ENCODE data around the gene WDFY2.

Gene WDFY2

DNA sequence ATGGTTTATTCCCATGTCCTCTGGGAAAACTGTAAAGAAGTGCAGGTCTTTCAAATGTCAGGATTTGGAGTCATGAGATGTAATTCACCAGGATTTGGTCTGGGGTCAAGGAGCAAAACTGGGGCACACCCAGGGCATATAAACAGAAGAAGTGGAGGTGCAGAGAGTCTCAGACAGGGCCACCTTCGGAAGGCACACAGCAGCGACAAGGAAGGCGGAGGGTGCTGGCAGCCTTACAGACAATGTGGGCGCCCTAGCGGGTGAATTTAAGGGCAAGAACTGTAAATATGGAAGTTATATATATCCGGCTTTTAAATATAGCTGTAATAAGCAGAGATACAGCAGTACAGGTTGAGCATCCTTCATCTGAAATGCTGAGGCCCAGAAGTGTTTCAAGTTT is 188.5 kb downstream of the WDFY2 start:
- no peak for DNase-seq

DNA sequence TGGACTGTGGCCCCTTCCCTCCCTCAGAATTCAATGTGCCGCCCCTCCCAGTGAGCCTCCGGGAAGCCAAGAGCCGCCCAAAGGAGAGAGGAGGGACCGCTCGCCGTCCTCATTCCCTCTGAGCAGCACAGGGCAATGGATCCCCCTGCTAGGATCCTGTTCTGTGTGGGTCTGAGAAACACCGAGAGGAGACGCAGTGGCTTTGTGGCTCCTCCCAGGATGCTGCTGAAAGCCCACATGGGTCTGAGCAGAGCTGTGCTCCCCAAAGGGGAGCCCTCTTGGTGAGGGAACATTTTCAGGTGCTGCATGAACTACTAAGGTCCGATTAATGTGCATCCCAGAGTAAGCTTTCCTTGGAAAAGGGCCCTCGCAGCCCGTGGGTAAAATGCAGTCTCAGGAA is 189.3 kb downstream of the WDFY2 start:
- DNase-seq = no peak

DNA sequence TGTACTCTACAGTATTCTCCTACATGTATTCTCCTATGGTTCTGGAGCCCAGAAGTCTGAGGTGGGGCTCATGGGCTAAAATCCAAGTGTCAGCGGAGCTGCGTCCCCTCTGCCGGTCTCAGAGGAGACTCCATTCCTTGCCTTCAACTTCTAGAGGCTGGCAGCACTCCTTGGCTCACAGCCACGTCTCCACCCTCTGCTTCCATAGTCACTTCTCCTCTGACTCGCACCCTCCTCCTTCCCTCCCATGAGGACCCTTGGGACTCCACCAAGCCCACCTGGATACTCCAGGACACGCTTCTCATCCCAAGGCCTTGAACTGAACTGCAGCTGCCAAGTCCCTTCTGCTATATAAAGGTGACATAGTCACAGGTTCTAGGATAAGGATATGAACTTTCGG is 191.9 kb downstream of the WDFY2 start:
- DNase-seq = no peak

DNA sequence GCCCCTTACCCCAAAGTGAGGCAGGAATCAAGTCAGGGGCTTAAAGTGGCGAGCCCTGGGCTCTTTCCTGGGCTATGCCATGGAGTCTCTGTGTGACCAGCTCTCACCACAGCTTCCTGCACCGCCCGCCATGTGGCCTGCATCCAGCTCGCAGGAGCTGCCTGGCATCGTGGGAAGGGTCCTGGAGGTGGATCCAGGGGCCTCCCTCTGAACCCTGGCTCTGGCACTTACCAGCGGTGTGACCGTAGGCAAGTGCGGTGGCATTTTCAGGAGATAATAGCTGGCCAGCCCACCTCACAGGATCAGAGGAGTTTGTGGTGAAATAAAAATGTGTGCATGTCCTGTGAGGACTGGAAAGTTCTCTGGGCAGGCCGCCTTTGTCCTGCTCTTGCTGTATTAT is 193.7 kb downstream of the WDFY2 start:
- no peak for DNase-seq

DNA sequence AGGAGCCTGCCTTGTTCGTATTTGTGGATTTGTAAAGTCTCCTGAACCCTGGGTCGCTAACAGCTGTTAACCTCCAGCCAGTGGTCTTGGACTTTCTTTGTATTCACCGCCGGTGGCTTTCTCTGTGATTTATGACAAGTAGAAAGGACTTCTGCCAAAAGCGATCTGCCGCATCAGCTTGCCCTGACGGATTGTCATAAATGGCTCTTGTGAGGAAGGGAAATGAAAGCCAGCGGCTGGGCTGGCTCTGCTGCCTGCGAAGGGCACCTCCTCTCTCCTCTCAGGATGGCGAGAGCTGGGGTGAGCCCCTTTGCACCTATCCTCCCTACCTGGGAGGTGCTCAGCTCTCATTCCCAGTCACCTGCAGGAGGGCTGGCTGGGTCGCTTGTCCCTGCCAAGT is 194.1 kb downstream of the WDFY2 start:
- peak in 1 of 3 donors; percentile 25 for DNase-seq

DNA sequence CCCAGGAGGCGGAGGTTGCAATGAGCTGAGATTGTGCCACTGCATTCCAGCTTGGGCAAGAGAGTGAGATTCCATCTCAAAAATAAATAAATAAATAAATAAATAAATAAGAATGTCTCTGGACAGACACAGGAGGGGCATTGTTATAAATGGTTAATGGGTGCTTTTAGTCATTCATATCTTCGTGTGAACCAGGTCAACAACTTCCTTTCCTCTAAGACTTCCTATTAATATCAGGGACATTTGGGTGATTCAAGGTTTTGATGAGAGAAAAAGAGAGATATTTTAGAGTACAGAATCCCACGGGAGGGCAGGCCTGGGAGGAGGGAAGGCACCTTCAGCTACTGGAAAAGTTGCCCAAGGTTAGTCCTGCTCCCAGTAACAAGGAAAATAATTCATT is 195.8 kb downstream of the WDFY2 start:
- DNase-seq = no peak

DNA sequence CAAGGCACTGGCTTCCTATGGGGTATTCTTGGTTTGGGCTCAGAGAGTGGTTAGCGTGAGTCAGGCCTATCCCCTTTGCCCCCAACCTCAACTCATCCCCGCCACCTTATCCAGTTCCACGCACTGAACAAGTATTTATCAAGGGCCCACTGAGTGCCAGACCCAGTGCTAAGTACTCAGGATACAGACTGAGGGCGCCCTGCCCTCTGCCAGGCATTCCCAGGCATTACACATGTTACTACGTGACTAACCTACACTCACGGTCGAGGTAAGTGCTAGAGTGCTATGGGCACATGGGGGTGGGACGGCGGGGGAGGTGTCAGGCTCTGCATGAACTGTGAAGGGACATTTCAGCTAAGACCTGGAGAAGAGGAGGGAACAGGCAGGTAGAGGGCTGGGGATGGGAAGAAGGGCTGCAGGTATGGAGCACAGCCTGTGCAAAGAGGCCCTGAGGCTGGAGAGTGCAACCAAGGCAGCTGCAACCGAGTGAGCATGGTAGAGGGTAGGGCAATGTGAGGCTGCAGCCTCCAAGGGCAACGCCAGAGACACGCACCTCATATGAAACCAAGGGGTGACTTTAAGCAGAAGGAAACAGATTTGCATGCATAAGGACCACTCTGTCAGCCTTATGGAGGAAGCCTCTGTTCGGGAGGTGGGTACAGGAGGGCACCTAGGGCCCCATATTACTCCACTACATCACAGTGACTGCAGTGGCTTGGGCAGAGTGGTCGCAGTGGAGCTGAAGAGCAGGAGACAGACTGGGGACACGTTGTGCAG is 197.2 kb downstream of the WDFY2 start:
- no peak for DNase-seq

DNA sequence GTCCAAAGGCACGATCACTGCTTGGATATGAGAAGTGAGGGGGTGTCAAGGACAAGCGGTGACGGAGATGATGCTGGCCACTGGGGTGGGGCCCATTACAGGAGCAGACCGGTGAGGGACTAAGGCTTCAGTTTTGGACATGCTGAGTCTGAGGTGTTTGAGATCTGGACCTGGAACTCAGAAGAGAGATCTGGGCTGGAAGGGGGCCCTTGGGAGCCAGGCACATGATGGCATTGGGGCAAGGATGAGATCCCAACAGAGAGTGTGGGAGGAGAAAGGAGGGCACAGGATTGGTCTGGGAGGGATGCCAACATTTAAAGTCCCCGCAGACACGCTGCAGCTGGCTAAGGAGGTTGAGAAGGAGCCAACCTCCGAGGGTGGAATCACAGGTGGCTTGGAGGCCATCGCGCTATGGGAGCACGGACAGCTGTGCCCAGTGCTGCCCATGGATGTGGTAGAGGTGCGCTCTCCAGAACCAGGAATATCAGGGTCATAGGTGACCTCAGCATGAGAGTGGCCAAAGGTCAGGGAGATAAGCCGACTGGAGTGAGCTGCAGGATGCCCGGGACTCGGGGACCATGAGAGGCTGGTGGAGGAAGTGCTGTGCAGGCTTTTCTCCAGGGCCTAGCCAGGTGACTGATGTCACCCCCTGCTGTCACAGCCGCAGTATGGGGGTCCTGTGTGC is 197.9 kb downstream of the WDFY2 start:
- no peak for DNase-seq

DNA sequence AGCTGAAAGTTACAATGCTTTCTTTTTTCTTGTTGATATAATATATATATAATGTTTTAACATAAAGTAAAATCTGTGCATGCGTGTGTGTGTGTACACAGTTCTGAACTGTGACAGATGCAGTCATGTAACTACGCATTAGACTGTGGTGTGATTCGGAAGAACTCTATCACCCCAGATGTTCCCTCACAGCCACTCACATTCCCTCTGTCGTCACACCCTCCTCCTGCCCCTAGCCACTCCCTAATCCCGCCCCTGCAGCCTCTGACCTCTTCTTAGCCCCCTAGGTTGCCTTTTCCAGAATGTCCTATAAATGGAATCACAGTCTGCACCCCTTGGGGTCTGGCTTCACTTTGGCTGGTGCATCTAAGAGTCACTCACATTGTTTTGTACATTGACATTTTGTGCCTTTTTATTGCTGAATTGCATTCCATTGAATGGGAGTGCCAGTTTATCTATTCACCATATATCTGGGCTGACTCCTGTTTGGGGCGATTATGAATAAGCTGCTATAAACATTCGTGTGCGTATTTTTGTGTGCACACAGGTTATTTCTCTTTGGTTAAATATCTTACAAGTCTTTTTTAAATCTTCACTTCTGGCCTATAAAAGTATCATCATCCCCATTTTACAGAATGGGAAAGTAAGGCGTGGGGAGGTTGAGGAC is 199.3 kb downstream of the WDFY2 start:
- no peak for DNase-seq

DNA sequence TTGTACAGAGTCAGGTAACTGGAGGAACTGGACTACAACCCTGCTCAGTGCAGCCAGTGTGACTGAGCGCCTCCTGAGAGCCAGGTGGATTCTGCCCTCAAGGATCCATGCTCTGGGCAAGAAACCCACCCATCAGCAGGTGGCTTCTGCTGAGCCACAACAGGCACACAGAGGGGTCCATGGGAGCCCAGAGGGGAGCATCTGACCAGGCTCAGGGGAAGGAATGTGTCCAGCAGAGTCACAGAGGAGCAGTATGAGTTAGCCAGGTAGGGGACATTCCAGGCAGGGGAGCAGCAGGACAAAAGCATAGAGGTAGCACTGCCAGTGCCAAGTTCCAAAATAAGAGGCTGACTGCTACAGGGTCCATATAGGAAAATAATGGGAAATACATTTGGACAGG is 199.8 kb downstream of the WDFY2 start:
- DNase-seq = no peak

DNA sequence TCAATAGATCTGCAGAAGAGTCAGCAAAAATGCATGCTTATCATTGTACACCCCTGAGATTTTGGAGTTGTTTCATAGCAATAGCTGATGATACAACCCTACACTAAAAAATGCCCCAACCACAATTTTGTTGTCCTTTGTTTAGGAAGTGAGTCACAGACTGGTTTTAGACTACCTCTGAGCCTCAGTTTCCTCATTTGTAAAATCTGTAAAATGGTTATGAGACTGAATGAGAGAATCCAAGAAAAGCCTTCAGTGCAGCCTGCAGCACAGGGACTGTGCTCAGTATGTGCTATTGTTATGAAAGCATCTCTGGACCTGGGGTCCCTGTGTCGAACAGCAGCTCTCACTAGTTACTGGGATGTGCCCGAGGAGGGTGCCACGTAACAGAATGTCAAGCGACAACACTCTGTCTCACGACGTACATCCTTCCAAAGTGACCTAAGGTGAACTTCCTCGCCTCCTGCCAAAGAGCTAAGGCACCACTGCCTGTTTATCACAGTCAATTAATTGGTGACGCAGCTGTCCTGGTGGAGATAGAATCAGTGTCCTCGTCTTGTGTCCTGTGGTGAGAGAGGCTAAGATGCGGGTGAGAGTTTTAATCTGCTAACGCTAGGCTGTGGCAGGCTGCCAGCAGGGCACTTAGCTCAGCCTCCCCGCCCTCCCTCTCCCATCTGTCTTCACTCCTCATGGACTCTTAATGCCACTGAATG is 201.6 kb downstream of the WDFY2 start:
- no peak for DNase-seq

DNA sequence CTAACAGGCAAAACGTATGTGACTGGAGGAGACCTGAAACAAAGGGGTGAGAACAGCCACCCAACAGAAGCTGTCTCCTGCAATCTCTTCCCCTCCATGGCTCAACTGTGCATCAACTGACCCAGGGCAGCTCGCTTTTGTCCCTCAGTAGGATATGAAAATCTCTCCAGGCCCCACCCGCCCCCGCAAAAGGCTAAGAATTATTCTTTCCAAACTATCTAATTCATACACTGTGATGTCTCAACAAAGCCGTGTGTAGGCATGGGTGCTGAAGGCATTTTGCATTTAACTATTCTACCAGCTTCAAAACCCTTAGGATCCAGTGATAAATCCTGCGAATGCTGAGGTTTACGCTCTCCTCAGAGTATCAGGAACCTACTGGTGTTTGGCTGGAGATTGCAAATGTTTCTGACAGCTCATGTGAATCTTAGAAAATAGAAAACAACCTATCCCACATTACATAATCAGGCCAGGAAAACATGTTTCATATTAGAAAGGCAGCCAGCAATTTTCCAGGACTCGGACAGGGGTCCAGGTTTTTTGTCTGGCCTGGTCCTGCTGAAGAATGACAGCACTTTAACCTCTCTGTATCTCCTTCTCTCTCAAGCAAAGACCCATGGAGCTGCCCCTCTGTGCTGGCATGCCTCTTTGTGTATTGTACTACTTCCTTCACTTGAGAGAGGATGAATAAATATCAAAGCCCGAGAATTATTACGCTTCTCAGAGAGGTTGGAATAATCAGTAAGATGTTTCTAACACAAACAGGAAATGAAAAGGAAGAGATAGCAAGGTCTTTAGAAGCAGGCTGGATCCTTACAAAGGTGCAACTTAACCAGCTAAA is 202.4 kb downstream of the WDFY2 start:
- no peak for DNase-seq

DNA sequence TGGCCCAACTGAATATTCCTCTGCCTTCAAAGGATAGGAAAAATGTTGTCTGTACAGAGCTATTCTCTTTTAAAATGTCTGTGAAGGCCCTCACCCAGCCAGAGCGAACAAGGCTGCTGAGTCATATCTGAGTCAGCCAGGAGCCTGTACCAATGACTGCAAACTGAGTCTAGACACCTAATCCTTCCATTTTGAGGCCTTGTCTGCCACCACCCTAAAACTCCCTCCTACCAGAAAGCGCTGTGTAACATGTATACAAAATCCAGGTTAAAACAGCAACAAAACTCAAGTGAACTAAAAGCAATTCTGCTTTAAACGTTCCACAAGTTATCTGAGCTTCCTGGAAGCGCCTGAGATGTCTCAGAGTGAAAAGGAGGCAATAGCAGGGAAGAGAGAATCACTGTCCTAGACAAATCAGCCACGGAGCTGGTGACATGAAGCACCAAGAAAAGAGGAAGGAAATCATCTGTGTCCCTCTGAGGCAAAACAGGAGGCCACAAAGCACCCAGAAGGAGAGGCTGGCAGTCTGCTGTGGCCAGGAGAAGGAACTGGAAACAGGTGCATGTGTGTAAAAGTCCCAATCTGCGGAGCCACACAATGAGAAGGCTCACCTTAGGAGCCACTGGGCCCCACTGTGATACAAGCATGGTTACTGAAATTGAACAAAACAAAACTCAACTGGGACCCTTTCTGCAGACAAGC is 209.5 kb downstream of the WDFY2 start:
- peak; percentile 58 to 61 (median 61) for DNase-seq

DNA sequence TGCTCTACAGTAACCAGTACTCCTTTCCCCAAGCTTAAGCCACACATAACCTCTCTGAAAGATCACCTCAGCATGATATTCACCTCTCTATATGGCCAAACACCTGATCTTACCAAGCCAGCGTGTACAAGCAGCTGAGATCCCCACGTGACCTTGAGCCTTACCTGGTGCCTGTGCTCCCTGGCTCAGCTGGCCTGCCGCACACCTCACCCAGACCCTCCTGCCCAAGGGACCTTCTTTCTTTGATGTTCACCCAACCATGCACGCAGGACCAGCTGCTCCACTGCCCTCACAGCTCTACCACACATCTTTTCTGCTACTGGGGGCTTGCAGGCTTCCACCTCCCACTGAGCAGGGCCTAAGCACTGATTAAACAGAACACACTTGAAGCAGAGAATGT is 210.7 kb downstream of the WDFY2 start:
- no peak for DNase-seq

DNA sequence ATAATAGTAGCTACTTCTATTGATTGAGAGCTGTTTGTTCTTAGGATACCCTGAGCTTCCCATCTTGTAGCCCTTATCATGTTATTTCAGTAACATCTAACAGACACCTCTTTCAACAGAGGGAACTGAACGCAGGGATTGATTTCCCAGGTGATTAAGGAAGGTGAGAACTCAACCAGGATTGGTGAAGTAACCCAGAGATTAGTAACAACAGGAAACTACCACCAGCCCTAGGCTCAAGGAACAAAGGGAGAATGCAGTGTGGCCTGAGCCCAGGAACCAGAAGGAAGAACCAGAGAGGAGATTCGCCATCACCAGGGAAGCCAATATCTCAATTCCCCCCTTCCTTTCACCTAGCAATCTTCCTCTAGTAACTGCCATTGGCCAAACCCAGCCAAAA is 211.2 kb downstream of the WDFY2 start:
- DNase-seq = no peak

DNA sequence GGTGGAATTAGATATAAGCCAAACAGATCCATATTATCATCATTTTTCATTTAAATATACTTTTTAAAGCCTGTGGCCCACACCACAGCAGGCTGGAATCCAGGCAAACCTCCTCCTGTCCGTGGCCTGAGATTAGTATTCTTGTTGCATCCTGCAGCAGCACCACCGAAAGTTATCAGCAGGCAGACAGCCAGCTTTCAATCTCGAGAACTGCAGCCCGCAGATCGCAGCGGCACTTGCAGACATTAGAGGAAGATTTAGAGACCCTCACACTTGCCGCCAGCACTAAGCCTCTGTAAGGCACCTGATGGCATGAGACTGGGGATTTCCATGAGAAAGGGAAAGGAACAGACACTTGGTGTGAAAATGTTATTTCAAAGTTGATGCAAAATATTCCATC is 212.3 kb downstream of the WDFY2 start:
- no peak for DNase-seq

DNA sequence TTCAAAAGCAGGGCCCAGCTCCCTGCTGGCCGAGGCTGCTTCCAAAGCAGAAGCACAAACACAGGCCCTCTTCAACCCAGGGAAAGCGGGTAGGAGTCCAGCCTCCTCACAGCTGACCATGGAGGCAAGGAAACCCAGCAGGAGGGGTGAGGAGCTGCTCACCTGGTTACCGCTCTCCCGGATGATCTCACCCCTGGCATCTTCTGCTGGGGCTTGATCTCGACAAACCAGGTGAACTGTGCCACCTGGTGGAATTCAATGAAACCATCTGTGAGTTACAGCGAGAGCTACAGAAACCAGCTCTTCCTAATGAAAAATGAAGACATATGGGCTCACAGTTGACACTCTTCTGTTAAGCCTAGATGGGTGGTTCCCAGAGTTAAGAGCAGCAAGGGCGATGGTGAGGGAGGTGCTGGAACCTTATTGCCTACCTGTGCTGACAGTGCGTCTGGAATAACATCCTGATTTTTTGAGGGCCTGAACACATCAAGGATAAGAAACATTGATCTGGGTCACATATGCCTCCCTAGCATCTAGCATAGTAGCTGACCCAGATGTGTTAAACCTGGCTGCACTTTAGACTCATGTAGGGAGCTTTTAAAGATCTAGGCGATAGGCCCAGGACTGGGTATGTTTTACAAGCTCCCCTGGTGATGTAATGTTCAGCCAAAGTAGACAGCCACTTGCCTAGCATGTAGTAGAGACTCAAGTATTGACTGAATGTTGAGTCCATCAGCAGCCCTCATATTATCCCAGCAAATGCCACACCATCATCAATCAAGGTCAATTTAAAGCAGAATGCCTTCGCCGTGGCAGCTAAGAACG is 213.6 kb downstream of the WDFY2 start:
- DNase-seq = peak in 1 of 3 donors; percentile 36

DNA sequence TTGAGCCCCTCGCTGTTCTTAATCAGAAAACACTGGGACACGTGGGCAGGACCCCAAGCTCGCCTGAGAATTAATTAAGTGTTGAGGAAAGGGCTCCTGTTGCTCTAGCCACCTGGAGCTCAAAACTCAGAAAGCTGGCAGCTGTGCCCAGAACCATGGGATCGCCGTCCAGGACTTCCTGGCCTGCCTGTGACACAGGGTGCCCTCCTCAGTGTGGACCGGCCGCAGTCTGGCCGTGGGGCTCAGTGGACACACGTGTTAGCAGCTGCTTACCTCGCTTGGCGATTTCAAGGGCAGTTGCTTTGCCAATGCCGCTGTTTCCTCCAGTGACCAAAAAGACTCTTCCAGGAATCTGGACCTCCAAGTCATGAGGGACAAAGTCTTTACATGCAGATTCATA is 215.0 kb downstream of the WDFY2 start:
- no peak for DNase-seq

DNA sequence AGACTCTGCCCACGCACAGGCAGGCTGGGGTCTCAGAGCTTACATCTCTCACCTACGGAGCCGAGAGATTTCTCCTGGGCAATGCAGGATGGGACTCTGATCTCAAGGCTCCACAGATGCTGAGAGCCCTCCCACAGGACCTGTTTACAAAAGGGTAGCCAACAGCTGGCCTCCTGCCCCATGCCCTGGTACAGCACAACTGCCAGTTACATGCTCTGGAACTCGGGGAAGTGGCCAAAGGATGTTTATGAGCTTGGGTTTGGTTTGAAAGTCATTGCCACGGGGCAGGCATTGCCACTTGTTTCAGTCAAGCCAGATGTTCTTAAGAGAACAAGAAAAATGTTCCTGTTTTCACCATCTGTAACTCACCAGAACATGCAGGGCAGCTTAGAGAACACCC is 216.2 kb downstream of the WDFY2 start:
- DNase-seq = no peak

DNA sequence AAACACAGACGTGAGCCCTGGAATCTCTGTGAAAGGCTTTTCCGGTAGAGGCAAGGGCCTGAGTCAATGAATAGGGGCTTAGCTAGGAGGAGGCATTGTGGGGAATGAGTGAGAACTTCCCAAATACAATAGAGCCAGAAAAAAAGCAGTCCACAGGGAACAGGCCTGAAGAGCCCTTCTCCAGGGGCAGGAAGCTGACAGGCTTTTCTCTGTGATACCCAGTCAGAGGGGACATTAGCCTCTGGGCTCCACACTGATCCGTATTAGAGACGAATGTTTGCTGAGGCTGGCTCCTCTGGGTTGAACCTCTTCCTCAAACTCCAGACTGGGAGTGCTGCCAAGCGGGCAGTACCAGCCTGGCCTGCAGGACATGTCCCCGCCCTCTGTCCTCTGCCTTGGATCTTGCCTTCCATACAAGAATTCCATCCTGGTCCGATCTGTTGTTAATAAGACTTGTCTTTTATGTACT is 217.4 kb downstream of the WDFY2 start:
- DNase-seq = peak; percentile 45 to 66 (median 50)

All from suppressor macrophage treated with lipopolysaccharide for 1 hour (primary cell).